Measurements from ENCODE around the gene LAT. TPM values are rescaled to one million over a fixed set of nuclear protein-coding genes. Genes with fewer than 3 reads are reported as not detected.

LAT gene
- polyA plus RNA-seq (2013): 1.6 and 1.7 TPM in 2 replicates

GRCh38 chr16:28984619-28985135 is at the start of gene LAT:
Gene LAT, plus strand, starts transcription at chr16:28985052. Its CDS starts 366 bp downstream, at chr16:28985418.
- no peak within 1 kb of the TSS for H3K18ac ChIP-seq (ENCODE audit: low read length)
- no peak within 1 kb of the TSS for H2BK120ac ChIP-seq (ENCODE audit: insufficient read depth, low read length, poor library complexity)
- no peak within 1 kb of the TSS for H3K4me3 ChIP-seq (ENCODE audit: low read depth, low read length)
- no peaks in the 10 kb centered on the region for H3K27me3 ChIP-seq (ENCODE audit: insufficient read depth, low read length)
- no peak for DNase-seq
- H3K4me1 ChIP-seq (ENCODE audit: control insufficient read depth in 1 of 2, insufficient read depth in 2 of 2, low read length in 2 of 2): no peaks in the 10 kb centered on the region
- no peak within 1 kb of the TSS for H2BK12ac ChIP-seq (ENCODE audit: low read length)
- peak within 1 kb of the TSS; percentile 24 for H4K12ac ChIP-seq (ENCODE audit: low read depth, low read length)
- peaks cover 46 to 60% of the 10 kb centered on the region in 2 experiments for H3K36me3 ChIP-seq (ENCODE audit: control insufficient read depth in 1 of 2, insufficient read depth in 2 of 2, low read length in 2 of 2)
- H3K27ac ChIP-seq (ENCODE audit: low read depth, low read length): no peak within 1 kb of the TSS
- H2AFZ ChIP-seq (ENCODE audit: insufficient read depth, low read length, poor library complexity): no peak within 1 kb of the TSS
- WGBS (ENCODE audit: extremely low coverage, insufficient coverage, insufficient read length): no CpG with 5 or more reads among the region's 24 CpGs
- H2AK5ac ChIP-seq (ENCODE audit: low read length): no peak within 1 kb of the TSS
- no peaks in the 10 kb centered on the region for H3K79me1 ChIP-seq (ENCODE audit: low read length)
- no peak within 1 kb of the TSS for H3K4ac ChIP-seq (ENCODE audit: low read depth, low read length)
- H3K79me2 ChIP-seq (ENCODE audit: control insufficient read depth, insufficient read depth, low read length, poor library complexity): no peaks in the 10 kb centered on the region
- H4K8ac ChIP-seq (ENCODE audit: low read depth, low read length): no peak within 1 kb of the TSS
- H2BK5ac ChIP-seq (ENCODE audit: low read depth, low read length, poor library complexity): no peak within 1 kb of the TSS
- H3K9me3 ChIP-seq (ENCODE audit: insufficient read depth, low read depth, low read length): peaks cover 4% of the 10 kb centered on the region
- no peak within 1 kb of the TSS for H3K9ac ChIP-seq (ENCODE audit: low read length)
- H4K91ac ChIP-seq (ENCODE audit: low read depth, low read length): no peak within 1 kb of the TSS
- H3K4me2 ChIP-seq (ENCODE audit: low read length): no peak within 1 kb of the TSS
- no peak within 1 kb of the TSS for H3K14ac ChIP-seq (ENCODE audit: low read length)
- H3K23ac ChIP-seq (ENCODE audit: low read length): no peak within 1 kb of the TSS

GRCh38 chr16:28935346-28935745 is 49.5 kb upstream of the LAT start:
- no CpG with 5 or more reads among the region's 4 CpGs for WGBS (ENCODE audit: extremely low coverage, insufficient coverage, insufficient read length)
- Histone ChIP-seq H3K23ac (ENCODE audit: low read length) (no peak overlapping the region), H3K9ac (ENCODE audit: low read length) (no peak overlapping the region), H3K79me1 (ENCODE audit: low read length) (no peaks in the 10 kb centered on the region), H3K4me2 (ENCODE audit: low read length) (no peak overlapping the region), H2BK12ac (ENCODE audit: low read length) (no peak overlapping the region), H3K4me3 (ENCODE audit: low read depth, low read length) (no peak overlapping the region), H2AK5ac (ENCODE audit: low read length) (no peak overlapping the region), H3K9me3 (ENCODE audit: insufficient read depth, low read depth, low read length) (peaks cover 1% of the 10 kb centered on the region), H3K79me2 (ENCODE audit: control insufficient read depth, insufficient read depth, low read length, poor library complexity) (no peaks in the 10 kb centered on the region), H2AFZ (ENCODE audit: insufficient read depth, low read length, poor library complexity) (no peak overlapping the region), H3K36me3 (ENCODE audit: control insufficient read depth in 1 of 2, insufficient read depth in 2 of 2, low read length in 2 of 2) (no peaks in the 10 kb centered on the region), H3K4me1 (ENCODE audit: control insufficient read depth in 1 of 2, insufficient read depth in 2 of 2, low read length in 2 of 2) (peaks cover 3 to 6% of the 10 kb centered on the region in 2 experiments), H4K12ac (ENCODE audit: low read depth, low read length) (no peak overlapping the region), H4K91ac (ENCODE audit: low read depth, low read length) (no peak overlapping the region), H3K4ac (ENCODE audit: low read depth, low read length) (no peak overlapping the region), H2BK120ac (ENCODE audit: insufficient read depth, low read length, poor library complexity) (no peak overlapping the region), H3K18ac (ENCODE audit: low read length) (no peak overlapping the region), H3K27ac (ENCODE audit: low read depth, low read length) (no peak overlapping the region), H3K14ac (ENCODE audit: low read length) (no peak overlapping the region), H4K8ac (ENCODE audit: low read depth, low read length) (no peak overlapping the region), H3K27me3 (ENCODE audit: insufficient read depth, low read length) (no peaks in the 10 kb centered on the region), H2BK5ac (ENCODE audit: low read depth, low read length, poor library complexity) (no peak overlapping the region)
- no peak for DNase-seq

GRCh38 chr16:28935924-28936783 is 48.7 kb upstream of the LAT start:
- Histone ChIP-seq H2BK120ac (ENCODE audit: insufficient read depth, low read length, poor library complexity) (no peak overlapping the region), H3K18ac (ENCODE audit: low read length) (no peak overlapping the region), H2BK12ac (ENCODE audit: low read length) (no peak overlapping the region), H3K9me3 (ENCODE audit: insufficient read depth, low read depth, low read length) (peaks cover 1% of the 10 kb centered on the region), H2AFZ (ENCODE audit: insufficient read depth, low read length, poor library complexity) (no peak overlapping the region), H3K4me3 (ENCODE audit: low read depth, low read length) (no peak overlapping the region), H3K27ac (ENCODE audit: low read depth, low read length) (no peak overlapping the region), H3K4me1 (ENCODE audit: control insufficient read depth in 1 of 2, insufficient read depth in 2 of 2, low read length in 2 of 2) (peaks cover 3 to 6% of the 10 kb centered on the region in 2 experiments), H4K12ac (ENCODE audit: low read depth, low read length) (no peak overlapping the region), H4K91ac (ENCODE audit: low read depth, low read length) (no peak overlapping the region), H3K79me1 (ENCODE audit: low read length) (no peaks in the 10 kb centered on the region), H4K8ac (ENCODE audit: low read depth, low read length) (no peak overlapping the region), H3K27me3 (ENCODE audit: insufficient read depth, low read length) (no peaks in the 10 kb centered on the region), H3K4ac (ENCODE audit: low read depth, low read length) (no peak overlapping the region), H3K14ac (ENCODE audit: low read length) (no peak overlapping the region), H3K36me3 (ENCODE audit: control insufficient read depth in 1 of 2, insufficient read depth in 2 of 2, low read length in 2 of 2) (no peaks in the 10 kb centered on the region), H3K23ac (ENCODE audit: low read length) (no peak overlapping the region), H2AK5ac (ENCODE audit: low read length) (peak overlapping the region; percentile 44), H3K4me2 (ENCODE audit: low read length) (no peak overlapping the region), H3K9ac (ENCODE audit: low read length) (no peak overlapping the region), H3K79me2 (ENCODE audit: control insufficient read depth, insufficient read depth, low read length, poor library complexity) (no peaks in the 10 kb centered on the region), H2BK5ac (ENCODE audit: low read depth, low read length, poor library complexity) (no peak overlapping the region)
- DNase-seq: peak; percentile 85 to 91
- WGBS (ENCODE audit: extremely low coverage, insufficient coverage, insufficient read length): no CpG with 5 or more reads among the region's 36 CpGs

- Histone ChIP-seq H3K23ac (ENCODE audit: low read length) (no peak overlapping the region), H3K14ac (ENCODE audit: low read length) (no peak overlapping the region), H3K9me3 (ENCODE audit: insufficient read depth, low read depth, low read length) (peaks cover 1% of the 10 kb centered on the region), H2AFZ (ENCODE audit: insufficient read depth, low read length, poor library complexity) (no peak overlapping the region), H3K4me2 (ENCODE audit: low read length) (no peak overlapping the region), H3K27me3 (ENCODE audit: insufficient read depth, low read length) (no peaks in the 10 kb centered on the region), H4K12ac (ENCODE audit: low read depth, low read length) (no peak overlapping the region), H2BK5ac (ENCODE audit: low read depth, low read length, poor library complexity) (no peak overlapping the region), H3K27ac (ENCODE audit: low read depth, low read length) (no peak overlapping the region), H2BK12ac (ENCODE audit: low read length) (no peak overlapping the region), H4K8ac (ENCODE audit: low read depth, low read length) (no peak overlapping the region), H3K79me2 (ENCODE audit: control insufficient read depth, insufficient read depth, low read length, poor library complexity) (no peaks in the 10 kb centered on the region), H2BK120ac (ENCODE audit: insufficient read depth, low read length, poor library complexity) (no peak overlapping the region), H3K18ac (ENCODE audit: low read length) (no peak overlapping the region), H3K36me3 (ENCODE audit: control insufficient read depth in 1 of 2, insufficient read depth in 2 of 2, low read length in 2 of 2) (no peaks in the 10 kb centered on the region), H3K4me1 (ENCODE audit: control insufficient read depth in 1 of 2, insufficient read depth in 2 of 2, low read length in 2 of 2) (peaks cover 3 to 6% of the 10 kb centered on the region in 2 experiments), H3K9ac (ENCODE audit: low read length) (no peak overlapping the region), H4K91ac (ENCODE audit: low read depth, low read length) (no peak overlapping the region), H3K79me1 (ENCODE audit: low read length) (no peaks in the 10 kb centered on the region), H2AK5ac (ENCODE audit: low read length) (no peak overlapping the region), H3K4me3 (ENCODE audit: low read depth, low read length) (no peak overlapping the region), H3K4ac (ENCODE audit: low read depth, low read length) (no peak overlapping the region)
- WGBS (ENCODE audit: extremely low coverage, insufficient coverage, insufficient read length): no CpG with 5 or more reads among the region's 26 CpGs
- DNase-seq: no peak
These were observed 48.1 kb upstream of the LAT start for GRCh38 chr16:28936784-28937155.

Measured in trophoblast cell (in vitro differentiated cells and primary cell).